Gastroesophageal sphincter (tissue), 3 donors: Measurements from ENCODE around the gene PDSS1.
"Not testable (repeated sequence)": the region's sequence is repeated elsewhere in the genome, so short reads cannot be mapped to it uniquely, and the experiment has no call there.

Experiments used
- CTCF ChIP-seq, 4 experiments: fragments of 200-600 bp in 2 of 4; fragments of 450-650 bp in 2 of 4; sonication (generic) in 1 of 4; IDR thresholded peaks; one replicate each; pipeline ENCODE4 v1.5.1; 2017 to 2019; ENCODE audit warnings: antibody characterized with exemption in 4 of 4, mild to moderate bottlenecking in 2 of 4, moderate library complexity in 2 of 4
- EP300 ChIP-seq: sonication (generic); formaldehyde crosslinking; IDR thresholded peaks from one replicate; pipeline ENCODE4 v1.6.1; 2017; ENCODE audit warnings: antibody characterized with exemption, mild to moderate bottlenecking
- POLR2A ChIP-seq, 2 donors: fragments of 450-650 bp; IDR thresholded peaks; one replicate each; pipeline ENCODE4 v1.6.1; 2017; ENCODE audit warnings: antibody characterized with exemption in 2 of 2, mild to moderate bottlenecking in 2 of 2, moderate library complexity in 1 of 2
- POLR2AphosphoS5 ChIP-seq: sonication (generic); formaldehyde crosslinking; IDR thresholded peaks from one replicate; pipeline ENCODE4 v1.6.1; 2017; ENCODE audit warnings: antibody characterized with exemption

DNA sequence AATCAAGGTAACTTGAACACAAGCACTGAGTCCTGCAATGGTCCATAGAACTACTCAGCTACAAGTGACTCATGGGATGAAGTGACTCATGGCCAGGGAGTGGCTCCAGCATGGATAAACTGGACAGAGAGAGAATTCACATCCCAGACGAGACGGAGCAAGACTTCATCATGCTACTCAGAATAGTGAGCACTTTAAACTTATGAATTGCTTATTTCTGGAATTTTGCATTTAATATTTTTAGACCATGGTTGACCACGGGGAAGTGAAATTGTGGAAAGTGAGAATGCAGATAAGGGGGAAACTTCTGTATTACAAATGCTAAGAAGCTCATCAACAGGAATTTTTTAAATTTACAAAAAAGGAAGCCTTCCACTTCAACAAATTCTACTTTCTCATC lies 15.5 kb upstream of the PDSS1 start:
- not testable (repeated sequence) for TF ChIP-seq POLR2A (IDR thresholded peaks at IDR 0.05); CTCF (IDR thresholded peaks at IDR 0.05); POLR2AphosphoS5; EP300
